Uterus (tissue), 2 donors: ENCODE results near the gene CCT6B.

Experiments used
- CTCF ChIP-seq, 4 experiments: fragments of 200-600 bp in 2 of 4; fragments of 450-650 bp in 2 of 4; sonication (generic) in 2 of 4; IDR thresholded peaks; one replicate each; pipeline ENCODE4 v1.5.1; 2016 to 2019; ENCODE audit warnings: antibody characterized with exemption in 4 of 4, mild to moderate bottlenecking in 2 of 4, moderate library complexity in 1 of 4
- POLR2A ChIP-seq, 2 donors: fragments of 450-650 bp; IDR thresholded peaks; one replicate each; pipeline ENCODE4 v1.6.1; 2016; ENCODE audit warnings: antibody characterized with exemption in 2 of 2, mild to moderate bottlenecking in 1 of 2, moderate library complexity in 1 of 2

DNA sequence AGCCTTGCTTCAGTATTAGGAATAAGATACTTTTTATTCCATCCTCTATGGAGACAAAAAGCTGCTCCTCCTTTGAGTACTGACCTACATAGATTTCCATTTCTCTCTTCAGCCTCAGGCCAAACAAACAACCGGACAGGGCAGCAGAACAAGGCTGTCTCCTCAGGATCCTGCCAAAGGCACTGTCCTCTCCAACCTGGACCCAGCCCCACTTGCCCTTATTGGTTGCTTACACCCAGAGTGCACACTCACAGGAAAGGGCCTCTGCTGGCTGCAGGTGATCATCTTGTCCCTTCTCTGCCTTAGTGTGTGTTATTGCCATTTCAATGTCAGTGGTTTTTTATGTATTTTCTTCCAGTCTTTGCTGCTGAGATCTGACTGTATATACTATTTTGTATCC lies 45.7 kb upstream of the CCT6B start:
- TF ChIP-seq POLR2A (IDR thresholded peaks at IDR 0.05) (no peak), CTCF (IDR thresholded peaks at IDR 0.05) (no peak)
